Nasal cavity respiratory epithelium epithelial cell of viscerocranial mucosa (primary cell): ENCODE results near the gene GMEB2. TPM values are rescaled to one million over a fixed set of nuclear protein-coding genes. Genes with fewer than 3 reads are reported as not detected.

ENCODE experiments used
- total RNA-seq: library from RNA; depleted of rRNA; stranded (reverse); fragments of >200 nt; gene quantifications from 2 replicates; pipeline ENCODE4 v1.2.3, GENCODE V29; 2014

The GMEB2 gene, protein sequence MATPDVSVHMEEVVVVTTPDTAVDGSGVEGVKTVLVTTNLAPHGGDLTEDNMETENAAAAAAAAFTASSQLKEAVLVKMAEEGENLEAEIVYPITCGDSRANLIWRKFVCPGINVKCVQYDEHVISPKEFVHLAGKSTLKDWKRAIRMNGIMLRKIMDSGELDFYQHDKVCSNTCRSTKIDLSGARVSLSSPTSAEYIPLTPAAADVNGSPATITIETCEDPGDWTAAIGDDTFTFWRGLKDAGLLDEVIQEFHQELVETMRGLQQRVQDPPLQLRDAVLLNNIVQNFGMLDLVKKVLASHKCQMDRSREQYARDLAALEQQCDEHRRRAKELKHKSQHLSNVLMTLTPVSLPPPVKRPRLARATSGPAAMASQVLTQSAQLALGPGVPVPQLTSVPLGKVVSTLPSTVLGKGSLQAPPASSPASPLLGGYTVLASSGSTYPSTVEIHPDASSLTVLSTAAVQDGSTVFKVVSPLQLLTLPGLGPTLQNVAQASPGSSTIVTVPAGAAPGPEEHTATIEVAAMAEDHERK
- total RNA-seq = 16.1 and 17.7 TPM in 2 replicates

DNA sequence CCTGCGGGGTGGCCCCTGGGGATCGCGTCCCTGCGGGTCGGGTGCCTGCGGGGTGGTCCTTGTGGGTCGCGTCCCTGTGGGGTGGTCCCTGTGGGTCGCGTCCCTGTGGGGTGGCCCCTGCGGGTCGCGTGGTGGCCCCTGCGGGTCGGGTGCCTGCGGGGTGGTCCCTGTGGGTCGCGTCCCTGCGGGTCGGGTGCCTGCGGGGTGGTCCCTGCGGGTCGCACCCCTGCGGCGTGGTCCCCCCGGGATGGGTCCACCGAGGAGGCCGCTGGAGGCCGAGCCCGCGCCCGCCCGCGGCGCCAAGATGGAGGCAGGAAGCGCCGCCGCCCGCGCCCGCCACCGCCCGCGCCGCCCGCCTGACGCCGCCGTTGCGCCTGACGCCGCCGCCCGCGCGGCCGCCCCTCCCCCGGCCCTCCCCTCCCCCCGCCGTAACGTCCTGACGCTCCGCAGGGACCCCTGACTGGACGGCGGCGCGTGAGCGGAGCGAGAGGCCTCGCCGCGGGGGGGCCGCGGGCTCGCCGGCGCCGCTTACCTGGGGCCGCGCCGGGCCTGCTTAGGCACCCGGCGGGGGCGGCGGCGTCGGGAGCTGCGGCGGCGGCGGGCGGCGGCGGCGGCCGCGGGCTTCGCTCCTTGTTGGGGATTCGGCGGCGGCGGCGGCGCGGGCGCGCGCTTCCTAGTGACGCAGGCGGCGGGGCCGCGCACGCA is at the start of gene GMEB2:
TSS of gene GMEB2 (minus strand) at position 678 of the 705 bp plus-strand sequence. CDS start 7,704 bp downstream, outside the sequence.

DNA sequence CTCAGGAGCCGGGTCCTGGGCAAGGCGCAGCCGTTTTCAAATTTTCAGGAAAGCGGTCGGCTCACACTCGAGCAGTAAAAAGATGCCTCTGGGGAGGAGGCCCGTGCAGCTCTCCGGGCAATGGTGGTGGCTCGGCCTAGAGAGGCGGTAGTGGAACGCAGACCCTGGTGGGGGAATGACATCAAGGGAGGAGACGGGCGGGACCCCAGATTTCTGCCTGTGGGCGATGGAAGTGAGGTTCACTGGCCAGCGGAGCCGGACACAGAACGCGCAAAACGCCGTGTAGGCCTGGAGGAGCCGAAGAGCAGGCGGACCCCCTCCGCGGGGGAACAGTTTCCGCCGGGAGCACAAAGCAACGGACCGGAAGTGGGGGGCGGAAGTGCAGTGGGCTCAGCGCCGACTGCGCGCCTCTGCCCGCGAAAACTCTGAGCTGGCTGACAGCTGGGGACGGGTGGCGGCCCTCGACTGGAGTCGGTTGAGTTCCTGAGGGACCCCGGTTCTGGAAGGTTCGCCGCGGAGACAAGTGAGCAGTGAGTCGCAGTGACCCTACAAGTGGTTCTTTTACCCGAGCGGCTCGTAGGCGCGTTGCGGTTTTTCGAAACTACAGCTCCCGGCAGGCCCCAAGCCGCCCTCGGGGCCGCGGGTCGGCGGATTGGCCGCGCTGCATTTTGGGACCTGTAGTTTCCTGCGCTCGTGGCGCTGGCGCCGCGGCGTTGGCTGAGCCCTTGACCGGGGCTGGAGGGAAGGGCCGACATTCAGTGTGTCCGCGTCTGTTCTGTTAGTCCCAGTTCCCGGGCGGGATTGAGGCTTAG is 31.2 kb upstream of the GMEB2 start, which contains the start of gene RTEL1:
TSS of gene RTEL1 (plus strand) at position 376 of the 812 bp plus-strand sequence. CDS start 1,091 bp downstream, outside the sequence.

DNA sequence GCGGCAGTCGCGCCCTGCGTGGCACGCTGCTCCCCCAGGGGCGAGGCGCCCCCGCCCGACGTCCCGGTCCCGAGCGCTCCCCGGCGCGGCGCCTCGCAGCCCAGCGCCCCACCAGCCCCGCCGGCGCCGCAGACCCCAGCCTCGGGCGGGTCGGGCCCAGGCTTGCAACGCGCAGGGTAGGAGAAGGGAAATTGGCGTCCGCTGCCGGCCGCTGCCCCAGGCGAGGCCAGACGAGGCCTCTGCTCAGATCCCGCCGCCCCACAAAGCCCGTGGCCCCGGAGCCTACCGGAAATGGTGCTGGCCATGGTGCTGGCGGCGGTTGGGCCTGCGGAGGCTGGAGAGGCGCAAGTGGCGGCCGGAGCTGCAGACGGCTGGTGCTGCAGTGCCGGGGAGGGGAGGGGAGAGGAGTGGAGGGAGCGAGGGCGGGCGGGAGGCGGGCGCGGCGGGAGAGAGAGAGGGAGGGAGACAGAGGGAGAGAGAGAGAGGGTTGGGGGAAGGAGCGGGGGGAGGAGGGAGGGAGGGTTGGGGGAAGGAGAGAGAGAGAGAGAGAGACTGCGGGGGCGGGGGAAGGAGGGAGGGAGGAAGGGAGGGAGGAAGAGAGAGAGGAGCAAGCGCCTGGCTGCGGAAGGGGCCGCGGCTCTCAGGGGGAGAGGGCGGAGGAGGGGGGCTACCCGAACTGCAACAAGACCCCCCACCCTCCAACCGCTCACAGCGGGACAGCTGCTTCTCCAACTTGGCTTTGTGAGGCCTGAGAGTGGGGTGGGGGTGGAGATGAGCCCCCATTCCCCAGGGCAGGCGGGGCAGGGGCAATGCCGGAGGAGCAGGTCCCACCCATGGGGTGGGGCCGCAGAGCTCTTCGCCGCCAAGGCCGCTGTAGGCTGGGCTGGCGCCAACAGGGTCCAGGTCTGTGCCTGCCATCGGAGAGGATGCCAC is 26.4 kb upstream of the GMEB2 start, which contains the start of gene STMN3:
TSS of gene STMN3 (minus strand) at position 384 of the 933 bp plus-strand sequence. CDS start at position 305, 79 bp downstream.

DNA sequence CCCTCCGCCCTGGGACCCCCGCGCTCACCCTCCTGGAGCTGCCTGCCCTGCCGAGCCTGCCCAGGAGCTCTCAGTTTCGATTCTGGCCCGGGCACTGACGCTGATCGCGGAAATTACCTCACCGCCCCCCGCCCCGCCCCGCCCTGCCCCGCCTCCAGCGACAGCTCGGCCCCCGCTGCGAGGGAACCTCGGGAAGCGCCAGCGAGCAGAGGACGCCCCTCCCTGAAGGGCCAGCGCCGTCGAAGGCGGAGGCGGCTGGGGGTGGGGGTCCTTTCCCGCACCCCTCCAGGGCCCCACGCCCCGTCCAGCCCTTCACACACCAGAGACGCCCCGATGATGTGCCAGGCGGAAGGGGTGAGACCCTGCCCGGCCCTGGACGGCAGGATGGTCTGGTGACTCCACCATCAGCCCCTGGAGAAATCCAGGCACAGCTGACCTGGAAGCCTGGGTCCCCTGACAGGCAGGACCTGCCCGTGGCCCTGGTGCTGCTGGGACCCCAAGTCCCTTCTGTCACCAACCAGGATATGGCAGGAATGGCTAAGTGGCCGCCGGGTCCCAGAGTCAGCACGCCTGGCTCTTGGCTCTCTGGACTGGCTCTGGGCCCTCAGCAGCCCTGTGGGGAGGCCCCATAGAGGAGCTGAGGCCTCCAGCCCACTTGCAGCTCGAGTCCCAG is 52.6 kb downstream of the GMEB2 start, which contains the start of gene HELZ2:
TSS of gene HELZ2 (minus strand) at position 84 of the 673 bp plus-strand sequence. CDS start 1,854 bp downstream, outside the sequence.

DNA sequence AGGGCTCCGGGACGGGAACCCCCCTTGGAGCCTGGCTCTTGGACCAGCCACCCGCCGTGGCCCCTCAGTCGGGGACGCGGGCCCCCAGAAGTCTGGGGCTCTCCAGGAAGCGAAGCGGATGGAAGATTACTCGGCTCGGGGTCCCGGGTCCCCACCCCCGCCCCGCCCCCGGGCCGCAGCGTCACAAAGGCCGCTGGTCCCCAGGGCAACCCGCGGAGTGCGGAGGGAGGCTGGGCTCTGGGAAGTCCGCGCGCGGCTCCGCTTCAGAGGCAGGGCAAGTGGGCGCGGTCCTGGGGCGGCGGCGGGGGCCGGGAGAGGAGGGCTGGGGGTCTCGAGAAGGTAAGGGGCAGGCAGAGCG is 73.0 kb downstream of the GMEB2 start, which contains the start of gene FNDC11:
TSS of gene FNDC11 (plus strand) at position 227 of the 358 bp plus-strand sequence. CDS start 1,505 bp downstream, outside the sequence.

DNA sequence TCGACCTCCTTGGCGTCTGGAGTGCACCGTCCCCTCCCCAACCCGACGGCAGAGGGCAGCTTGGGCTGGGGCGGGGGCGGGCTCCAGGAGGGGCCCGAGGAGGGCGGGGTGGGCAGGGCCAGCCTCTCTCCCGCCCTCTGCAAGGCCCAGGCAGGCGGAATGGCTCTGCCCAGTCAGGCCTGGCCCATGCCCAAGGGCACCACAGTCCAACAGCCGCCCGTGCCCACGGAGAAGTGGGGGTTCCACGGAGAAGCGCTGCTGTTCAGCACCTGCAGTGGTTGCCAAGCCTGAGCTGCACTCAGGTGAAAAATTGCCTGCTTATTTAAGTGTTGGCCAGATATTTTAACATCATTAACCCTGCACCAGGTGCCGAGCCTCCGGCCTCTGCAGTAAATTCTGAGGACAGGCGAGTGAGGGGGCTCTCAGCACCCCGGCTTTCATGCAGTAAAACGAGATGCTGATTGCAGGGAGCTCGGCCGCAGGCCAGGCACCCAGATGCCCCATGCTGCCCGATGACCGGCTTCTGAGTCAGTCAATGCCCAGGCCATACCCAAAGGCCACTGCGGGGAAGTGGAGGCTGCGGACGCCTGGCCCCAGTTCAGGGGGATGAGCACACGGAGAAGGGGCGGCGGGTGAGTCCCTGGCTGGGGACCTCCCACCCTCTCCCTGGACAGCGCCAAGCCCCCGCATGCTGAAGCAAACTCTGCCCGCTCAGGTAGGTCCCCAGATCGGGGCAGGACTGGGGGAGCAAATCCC is 79.0 kb downstream of the GMEB2 start, which contains the start of gene SRMS:
TSS of gene SRMS (minus strand) at position 25 of the 756 bp plus-strand sequence. CDS start 286 bp downstream, outside the sequence.

Other genes starting within 250 kb of the GMEB2 start
- gene KCNQ2, start 154.4 kb downstream of the GMEB2 start, total RNA-seq = under 0.01 TPM in 1 of 2 replicates, not detected in the other
- gene EEF1A2, start 128.0 kb downstream of the GMEB2 start, total RNA-seq = 1.0 and 1.4 TPM in 2 replicates
- gene PPDPF, start 106.3 kb downstream of the GMEB2 start, total RNA-seq = 58.4 and 133 TPM in 2 replicates
- 35.2 and 51.9 TPM in 2 replicates for gene PTK6, start 89.7 kb downstream of the GMEB2 start, total RNA-seq
- gene SRMS, start 79.4 kb downstream of the GMEB2 start, total RNA-seq = 0.14 and 0.34 TPM in 2 replicates
- 0.43 and 0.68 TPM in 2 replicates for gene FNDC11, start 72.9 kb downstream of the GMEB2 start, total RNA-seq
- gene HELZ2, start 52.9 kb downstream of the GMEB2 start, total RNA-seq = 33.5 and 51.0 TPM in 2 replicates
- gene STMN3, start 26.3 kb upstream of the GMEB2 start, total RNA-seq = under 0.01 and 1.2 TPM in 2 replicates
- gene RTEL1, start 31.2 kb upstream of the GMEB2 start, total RNA-seq = 5.1 and 11.7 TPM in 2 replicates
- gene TNFRSF6B, start 69.6 kb upstream of the GMEB2 start, total RNA-seq = 5.5 and 26.8 TPM in 2 replicates
- 28.7 and 51.0 TPM in 2 replicates for gene ARFRP1, start 80.9 kb upstream of the GMEB2 start, total RNA-seq
- gene ZGPAT, start 80.9 kb upstream of the GMEB2 start, total RNA-seq = 16.7 and 16.9 TPM in 2 replicates
- 1.0 and 4.3 TPM in 2 replicates for gene LIME1, start 109.6 kb upstream of the GMEB2 start, total RNA-seq
- gene SLC2A4RG, start 112.7 kb upstream of the GMEB2 start, total RNA-seq = 22.2 and 24.8 TPM in 2 replicates
- 1.2 and 1.7 TPM in 2 replicates for gene ZBTB46, start 204.2 kb upstream of the GMEB2 start, total RNA-seq
- gene ABHD16B, start 234.4 kb upstream of the GMEB2 start, total RNA-seq = not detected in 2 replicates
- 129 and 145 TPM in 2 replicates for gene TPD52L2, start 238.2 kb upstream of the GMEB2 start, total RNA-seq